H1 (cell line): ENCODE data around the gene MITF. TPM values are rescaled to one million over a fixed set of nuclear protein-coding genes. Genes with fewer than 3 reads are reported as not detected.

Experiments used
- ATF3 ChIP-seq: IDR thresholded peaks from 2 replicates; pipeline ENCODE4 v1.6.1; 2011; ENCODE audit warnings: low read depth, mild to moderate bottlenecking, low read length; ENCODE audit not compliant: insufficient read depth
- BCL11A ChIP-seq, 2 experiments: IDR thresholded peaks; one replicate each; pipeline ENCODE4 v1.6.1; 2011; ENCODE audit warnings: low read depth in 2 of 2, low read length in 2 of 2, mild to moderate bottlenecking in 2 of 2
- CHD7 ChIP-seq: fragments of 300-600 bp; sonication (generic); IDR thresholded peaks from 2 replicates; pipeline ENCODE4 v1.7.1; 2012; ENCODE audit warnings: low read length, moderate library complexity, mild to moderate bottlenecking, inconsistent platforms; ENCODE audit not compliant: insufficient replicate concordance
- JUND ChIP-seq: IDR thresholded peaks from 2 replicates; pipeline ENCODE4 v1.6.1; 2011; ENCODE audit warnings: mild to moderate bottlenecking, improper control_type of control experiment, low read length
- KDM1A ChIP-seq: fragments of 200-600, 300-600 bp; sonication (generic); IDR thresholded peaks from 2 replicates; pipeline ENCODE4 v1.7.1; 2016; ENCODE audit warnings: mild to moderate bottlenecking, low read length, borderline replicate concordance
- KDM4A ChIP-seq: IDR thresholded peaks from one replicate; pipeline ENCODE4 v1.7.1; 2012; ENCODE audit warnings: low read depth, mild to moderate bottlenecking, moderate library complexity, low read length, inconsistent platforms; ENCODE audit not compliant: severe bottlenecking
- NANOG ChIP-seq: IDR thresholded peaks from 2 replicates; pipeline ENCODE4 v1.6.1; 2011; ENCODE audit warnings: low read length, low read depth, mild to moderate bottlenecking, inconsistent platforms; ENCODE audit not compliant: insufficient read depth, poor library complexity, severe bottlenecking
- SIX5 ChIP-seq: IDR thresholded peaks from 2 replicates; pipeline ENCODE4 v1.6.1; 2011; ENCODE audit warnings: mild to moderate bottlenecking, low read depth, low read length
- polyA plus RNA-seq, 7 experiments: library from polyadenylated mRNA; depleted of rRNA in 3 of 7; stranded (reverse) in 5 of 7; unstranded in 2 of 7; fragments of >200 nt in 5 of 7; fragments of 200-250 nt in 2 of 7; gene quantifications; 1 replicate in 5 of 7; 2 replicates in 1 of 7; 4 replicates in 1 of 7; pipeline versions ENCODE4 v1.2.1 to v1.2.3, GENCODE V29; 2011 to 2013; ENCODE audit warnings: missing spikeins in 2 of 7, mixed read lengths in 2 of 7
- total RNA-seq: library from RNA; stranded (reverse); fragmentation: NEBNext Ultra II Directional; extraction: Animal tissue kit (Norgen Biotek cat#: 25700); gene quantifications from 2 replicates; pipeline ENCODE4 v1.2.1, GENCODE V29; 2021

The MITF gene
- total and polyA plus RNA-seq, 2 of the 8 experiments (the other 6 are each of a cell fraction or from before 2014, with no cell fraction given), result 0.53 to 1.4 TPM

DNA sequence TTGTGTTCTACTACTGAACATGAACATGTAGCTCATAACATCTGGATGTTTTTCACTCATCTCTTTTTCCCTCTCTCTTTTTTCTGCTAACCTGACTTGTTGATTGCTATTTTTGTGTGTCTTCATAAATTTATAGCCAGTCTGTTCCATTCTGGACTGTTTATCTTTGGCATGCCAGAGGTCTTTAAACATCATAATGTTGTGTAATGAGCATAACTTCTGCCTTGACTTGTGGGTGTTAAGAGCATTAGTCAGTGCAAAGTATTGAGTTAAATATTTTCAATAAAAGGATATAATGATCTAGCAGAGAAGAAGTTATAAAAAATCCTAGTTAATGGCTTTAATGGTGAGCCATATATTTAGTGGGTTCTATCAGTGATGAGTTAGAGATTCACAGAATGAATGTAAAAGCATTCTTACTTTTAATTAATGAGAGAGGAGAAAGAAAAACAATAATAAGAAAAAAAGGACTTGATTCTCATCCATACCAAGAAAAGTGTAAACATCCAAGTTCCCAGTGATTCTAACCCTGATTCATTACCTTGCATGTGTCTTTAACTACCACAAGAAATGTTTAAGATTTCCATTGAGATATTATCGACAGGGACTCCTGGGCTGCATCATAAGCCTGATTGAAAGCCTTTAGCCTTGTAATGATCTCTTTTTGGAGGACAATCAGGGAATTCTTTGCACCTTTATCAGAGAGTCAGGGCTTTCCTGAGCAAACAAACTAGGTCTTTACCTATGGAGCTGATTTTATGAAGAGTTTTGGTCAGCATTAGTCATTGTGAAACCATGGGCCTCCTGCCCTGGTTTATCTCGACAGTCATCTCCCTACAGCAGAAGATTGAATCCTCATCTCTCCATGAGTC, 22.9 kb downstream of the MITF start (continued):
- TF ChIP-seq CHD7, result no peak
- TF ChIP-seq SIX5, result no peak
- no peak for TF ChIP-seq JUND
- no peak for TF ChIP-seq BCL11A (IDR thresholded peaks at IDR 0.05; ENCODE audit: low read depth in 2 of 2, low read length in 2 of 2)
- TF ChIP-seq KDM1A, result no peak
- TF ChIP-seq KDM4A, result no peak
- no peak for TF ChIP-seq NANOG
- no peak for TF ChIP-seq ATF3
